GM12872 (cell line): ENCODE measurements around the gene AFAP1L2.

ENCODE experiments used
- CTCF ChIP-seq: IDR thresholded peaks from 3 replicates; pipeline ENCODE4 v1.5.1; 2011; ENCODE audit warnings: low read depth, mild to moderate bottlenecking, low read length, moderate library complexity; ENCODE audit not compliant: insufficient read depth

AFAP1L2 gene

GRCh38 chr10:114429581-114430335 is 25.5 kb upstream of the AFAP1L2 start:
- no peak for TF ChIP-seq CTCF

- TF ChIP-seq CTCF = no peak
These were observed 23.0 kb upstream of the AFAP1L2 start for GRCh38 chr10:114427124-114427852.

GRCh38 chr10:114426476-114426875 is 22.2 kb upstream of the AFAP1L2 start:
- no peak for TF ChIP-seq CTCF

- TF ChIP-seq CTCF = no peak
These were observed 16.6 kb upstream of the AFAP1L2 start for GRCh38 chr10:114420811-114421485.

GRCh38 chr10:114418109-114418508 is 13.8 kb upstream of the AFAP1L2 start:
- no peak for TF ChIP-seq CTCF

- TF ChIP-seq CTCF = no peak
These were observed 8.8 kb upstream of the AFAP1L2 start for GRCh38 chr10:114412907-114413797.

GRCh38 chr10:114408968-114409444 is 4.7 kb upstream of the AFAP1L2 start:
- no peak for TF ChIP-seq CTCF
